Stomach smooth muscle (tissue), 2 donors: Measurements from ENCODE around the gene ZNF99.
"Not testable (repeated sequence)": the region's sequence is repeated elsewhere in the genome, so short reads cannot be mapped to it uniquely, and the experiment has no call there.

Experiments used
- H3K27ac ChIP-seq: one replicate; pipeline ENCODE4 v1.7.0; 2013; ENCODE audit warnings: mild to moderate bottlenecking, low read length, inconsistent platforms
- H3K27me3 ChIP-seq, 2 donors: one replicate each; pipeline ENCODE4 v1.7.0; 2013; ENCODE audit warnings: low read length in 2 of 2; ENCODE audit not compliant: insufficient read depth in 2 of 2, control insufficient read depth in 1 of 2
- H3K36me3 ChIP-seq, 2 donors: one replicate each; pipeline ENCODE4 v1.7.0; 2013; ENCODE audit warnings: low read length in 2 of 2; ENCODE audit not compliant: control insufficient read depth in 2 of 2, insufficient read depth in 2 of 2
- H3K4me1 ChIP-seq: one replicate; pipeline ENCODE4 v1.7.0; 2013; ENCODE audit warnings: low read length; ENCODE audit not compliant: control insufficient read depth, insufficient read depth
- H3K4me3 ChIP-seq, 2 donors: one replicate each; pipeline ENCODE4 v1.7.0; 2013; ENCODE audit warnings: low read length in 2 of 2
- H3K9ac ChIP-seq, 2 donors: one replicate each; pipeline ENCODE4 v1.7.0; 2013; ENCODE audit warnings: low read length in 2 of 2, mild to moderate bottlenecking in 1 of 2
- H3K9me3 ChIP-seq, 2 donors: one replicate each; pipeline ENCODE4 v1.7.0; 2013; ENCODE audit warnings: low read length in 2 of 2; ENCODE audit not compliant: control insufficient read depth in 2 of 2
- donor health status: healthy.
- donor health status: Pancreatic carcinoma.

The ZNF99 gene

DNA sequence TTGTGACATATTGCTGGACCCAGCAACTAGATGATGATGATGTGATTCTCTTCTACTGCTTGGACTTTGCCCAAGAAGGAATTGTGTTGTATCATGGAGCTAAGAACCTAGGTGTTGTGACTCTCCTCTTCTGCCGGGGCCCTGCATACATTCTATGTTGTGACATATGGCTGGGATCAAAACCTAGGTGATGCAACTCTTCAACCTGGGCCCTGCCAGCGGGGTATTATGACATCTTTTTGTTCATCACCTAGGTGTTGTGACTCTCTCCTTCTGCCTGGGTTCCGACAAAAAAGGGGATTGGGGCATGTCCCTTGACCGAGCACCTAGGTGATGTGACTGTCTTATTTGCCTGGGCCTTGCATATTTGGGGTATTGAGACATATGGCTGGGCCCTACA lies 55.7 kb downstream of the ZNF99 start:
- H3K27me3 ChIP-seq, H3K4me1 ChIP-seq, H3K36me3 ChIP-seq, H3K9ac ChIP-seq, H3K9me3 ChIP-seq, H3K4me3 ChIP-seq, H3K27ac ChIP-seq: not testable (repeated sequence)

DNA sequence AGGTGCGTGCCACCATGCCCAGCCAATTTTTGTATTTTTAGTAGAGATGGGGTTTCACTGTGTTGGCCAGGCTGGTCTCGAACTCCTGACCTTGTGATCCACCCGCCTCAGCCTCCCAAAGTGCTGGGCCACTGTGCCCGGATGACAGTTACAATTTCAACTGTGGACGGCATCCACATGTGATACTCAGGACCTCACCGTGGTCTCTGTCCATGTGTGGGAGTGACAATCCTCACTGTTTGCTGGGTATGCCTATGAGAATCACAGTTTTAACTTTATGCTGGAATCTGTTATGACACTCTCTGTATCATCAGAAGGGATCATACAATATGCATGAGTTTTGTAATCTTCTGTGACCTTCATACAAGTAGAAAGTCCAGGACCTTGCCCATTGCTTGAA lies 62.4 kb downstream of the ZNF99 start:
- H3K36me3 ChIP-seq, H3K27ac ChIP-seq, H3K9ac ChIP-seq, H3K9me3 ChIP-seq, H3K4me1 ChIP-seq, H3K4me3 ChIP-seq, H3K27me3 ChIP-seq: not testable (repeated sequence)

DNA sequence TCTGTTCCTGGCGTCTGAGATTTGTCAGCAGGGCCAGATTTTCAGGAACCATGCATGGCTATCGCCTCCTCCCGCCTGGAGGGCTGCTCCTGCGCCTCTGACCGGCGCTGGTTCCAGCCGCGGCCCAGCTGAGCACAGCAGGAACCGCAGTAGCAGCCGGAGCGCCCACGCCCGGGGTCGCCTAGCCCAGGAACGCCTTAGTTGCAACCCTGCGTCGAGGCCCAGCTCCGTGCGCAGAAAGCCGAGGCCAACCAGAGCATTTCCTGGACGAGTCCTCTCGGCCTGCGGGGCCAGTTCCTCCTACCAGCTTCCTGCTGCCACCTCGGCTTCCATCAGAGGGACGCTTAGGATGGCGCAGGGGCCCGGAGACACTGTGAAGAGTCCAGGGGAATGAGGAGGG lies 75.0 kb downstream of the ZNF99 start:
- no peak overlapping the region for H3K9ac ChIP-seq
- H3K9me3 ChIP-seq: no peaks in the 10 kb centered on the region
- H3K4me3 ChIP-seq: no peak overlapping the region
- H3K27me3 ChIP-seq: no peaks in the 10 kb centered on the region
- H3K36me3 ChIP-seq: no peaks in the 10 kb centered on the region
- no peak overlapping the region for H3K27ac ChIP-seq
- H3K4me1 ChIP-seq: no peaks in the 10 kb centered on the region

DNA sequence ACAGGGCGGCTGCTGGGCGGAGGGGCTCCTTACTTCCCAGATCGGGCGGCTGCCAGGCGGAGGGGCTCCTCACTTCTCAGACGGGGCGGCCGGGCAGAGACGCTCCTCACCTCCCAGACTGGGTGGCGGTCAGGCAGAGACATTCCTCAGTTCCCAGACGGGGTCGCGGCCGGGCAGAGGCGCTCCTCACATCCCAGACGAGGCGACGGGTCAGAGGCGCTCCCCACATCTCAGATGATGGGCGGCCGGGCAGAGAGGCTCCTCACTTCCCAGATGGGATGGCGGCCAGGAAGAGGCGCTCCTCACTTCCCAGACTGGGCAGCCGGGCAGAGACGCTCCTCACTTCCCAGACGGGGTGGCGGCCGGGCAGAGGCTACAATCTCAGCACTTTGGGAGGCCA lies 80.9 kb downstream of the ZNF99 start:
- H3K4me3 ChIP-seq, H3K27me3 ChIP-seq, H3K36me3 ChIP-seq, H3K4me1 ChIP-seq, H3K27ac ChIP-seq, H3K9ac ChIP-seq, H3K9me3 ChIP-seq: not testable (repeated sequence)

DNA sequence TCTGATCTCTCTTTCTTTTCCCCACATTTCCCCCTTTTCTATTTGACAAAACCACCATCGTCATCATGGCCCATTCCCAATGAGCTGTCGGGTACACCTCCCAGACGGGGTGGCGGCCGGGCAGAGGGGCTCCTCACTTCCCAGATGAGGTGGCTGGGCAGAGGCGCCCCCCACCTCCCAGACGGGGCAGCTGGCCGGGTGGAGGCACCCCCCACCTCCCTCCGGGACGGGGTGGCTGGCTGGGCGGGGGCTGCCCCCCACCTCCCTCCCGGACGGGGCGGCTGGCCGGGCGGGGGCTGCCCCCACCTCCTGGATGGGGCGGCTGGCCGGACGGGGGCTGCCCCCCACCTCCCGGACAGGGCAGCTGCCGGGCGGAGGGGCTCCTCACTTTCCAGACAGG lies 81.3 kb downstream of the ZNF99 start:
- not testable (repeated sequence) for H3K4me1 ChIP-seq, H3K9me3 ChIP-seq, H3K4me3 ChIP-seq

More for the DNA sequence above, 81.3 kb downstream of the ZNF99 start:
- H3K9ac ChIP-seq, H3K36me3 ChIP-seq, H3K27me3 ChIP-seq, H3K27ac ChIP-seq: not testable (repeated sequence)
